Esophagus (tissue), 2 donors: ENCODE measurements around the gene CLEC2D. TPM values are rescaled to one million over a fixed set of nuclear protein-coding genes. Genes with fewer than 3 reads are reported as not detected.
"Not testable (repeated sequence)": the region's sequence is repeated elsewhere in the genome, so short reads cannot be mapped to it uniquely, and the experiment has no call there.

Source experiments
- H3K27ac ChIP-seq, 2 donors: one replicate each; pipeline ENCODE4 v1.5.1; 2013; ENCODE audit warnings: low read depth in 2 of 2, mild to moderate bottlenecking in 2 of 2, inconsistent platforms in 1 of 2, low read length in 1 of 2, moderate library complexity in 1 of 2
- H3K27me3 ChIP-seq, 2 donors: one replicate each; pipeline ENCODE4 v1.6.1; 2013; ENCODE audit warnings: low read length in 2 of 2, control low read depth in 1 of 2, mild to moderate bottlenecking in 1 of 2; ENCODE audit not compliant: insufficient read depth in 2 of 2, control insufficient read depth in 1 of 2
- H3K36me3 ChIP-seq, 2 donors: one replicate each; pipeline ENCODE4 v1.6.1; 2013; ENCODE audit warnings: low read length in 1 of 2; ENCODE audit not compliant: control insufficient read depth in 2 of 2, insufficient read depth in 2 of 2
- H3K4me1 ChIP-seq, 2 donors: one replicate each; pipeline ENCODE4 v1.6.1; 2013; ENCODE audit warnings: low read length in 1 of 2; ENCODE audit not compliant: control insufficient read depth in 2 of 2, insufficient read depth in 2 of 2
- H3K4me3 ChIP-seq, 2 donors: one replicate each; pipeline ENCODE4 v1.5.1; 2013; ENCODE audit warnings: low read length in 2 of 2, mild to moderate bottlenecking in 2 of 2, low read depth in 1 of 2, moderate library complexity in 1 of 2
- H3K9me3 ChIP-seq, 2 donors: one replicate each; pipeline ENCODE4 v1.6.1; 2013; ENCODE audit warnings: mild to moderate bottlenecking in 2 of 2, low read depth in 1 of 2, low read length in 1 of 2, moderate library complexity in 1 of 2; ENCODE audit not compliant: control insufficient read depth in 2 of 2, insufficient read depth in 1 of 2
- WGBS, 2 donors: extraction: QIAGEN DNeasy Blood & Tissue Kit; methylation state at CpG; one replicate each; pipeline ENCODE4 v1.1.7; 2013; 5-methylcytosine and 5-hydroxymethylcytosine counted together
- polyA plus RNA-seq, 2 donors: library from polyadenylated mRNA; stranded (reverse); fragments of 200-250 nt; gene quantifications; one replicate each; pipeline ENCODE4 v1.2.3, GENCODE V29; 2013
- donor health status: healthy with polysubstance abuse.
- donor health status: Bipolar disorder and iron deficiency.

Gene CLEC2D
- polyA plus RNA-seq, 2 donors: 1.8 to 5.2 TPM

DNA sequence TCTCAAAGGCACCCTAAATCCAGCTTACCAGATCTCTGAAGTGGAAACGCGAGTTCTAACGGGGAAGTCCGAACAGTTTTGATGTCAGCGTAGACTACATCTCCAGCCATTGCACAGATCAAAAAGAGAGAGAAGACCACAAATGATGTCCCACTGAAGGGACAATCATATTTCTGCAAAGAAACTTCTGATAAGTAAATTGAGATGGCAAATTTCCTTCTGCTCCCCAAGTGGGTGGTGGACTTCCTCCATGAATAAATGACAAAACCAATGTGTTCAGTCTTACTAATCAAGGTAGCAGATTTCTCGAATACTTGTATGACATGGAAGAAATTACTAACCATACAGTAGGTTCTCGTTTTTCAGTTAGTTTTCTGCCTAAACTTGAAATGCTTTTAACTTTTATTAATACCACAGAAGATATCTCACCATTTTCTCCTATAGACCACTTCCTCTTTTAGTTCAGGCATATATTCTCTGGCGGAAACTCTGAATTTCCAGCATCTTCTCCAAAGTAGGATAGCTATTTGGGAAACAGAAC is 63.5 kb downstream of the CLEC2D start, which contains the start of gene CLECL1:
Gene CLECL1 (minus strand): TSS at position 177 of the 541 bp plus-strand sequence.
- no peak within 1 kb of the TSS for H3K27ac ChIP-seq
- H3K4me3 ChIP-seq: no peak within 1 kb of the TSS
- H3K36me3 ChIP-seq: no peaks in the 10 kb centered on the region
- no peaks in the 10 kb centered on the region for H3K4me1 ChIP-seq
- WGBS, 2 donors: 74 to 75% methylated on average over 8 of the region's 8 CpGs
- no peaks in the 10 kb centered on the region for H3K9me3 ChIP-seq
- H3K27me3 ChIP-seq: no peaks in the 10 kb centered on the region

GRCh38 chr12:9735601-9736000 is 66.1 kb downstream of the CLEC2D start:
- H3K4me1 ChIP-seq: no peaks in the 10 kb centered on the region
- no peaks in the 10 kb centered on the region for H3K36me3 ChIP-seq
- H3K4me3 ChIP-seq: no peak overlapping the region
- no peaks in the 10 kb centered on the region for H3K9me3 ChIP-seq
- no peak overlapping the region for H3K27ac ChIP-seq
- H3K27me3 ChIP-seq: no peaks in the 10 kb centered on the region
- WGBS, 2 donors: 87 to 90% methylated on average over 3 of the region's 3 CpGs

- Histone ChIP-seq H3K27ac (no peak overlapping the region), H3K27me3 (no peaks in the 10 kb centered on the region), H3K36me3 (no peaks in the 10 kb centered on the region), H3K9me3 (no peaks in the 10 kb centered on the region), H3K4me1 (no peaks in the 10 kb centered on the region), H3K4me3 (no peak overlapping the region)
- WGBS, 2 donors: 36 to 37% methylated on average over 3 of the region's 3 CpGs
Observed at GRCh38 chr12:9736936-9737705, 67.6 kb downstream of the CLEC2D start.

- H3K27me3 ChIP-seq, H3K27ac ChIP-seq, H3K4me1 ChIP-seq, H3K36me3 ChIP-seq, H3K9me3 ChIP-seq, H3K4me3 ChIP-seq: not testable (repeated sequence)
- WGBS, 2 donors: 89 to 93% methylated on average over 14 of the region's 14 CpGs
Observed at GRCh38 chr12:9738905-9739304, 69.4 kb downstream of the CLEC2D start.

GRCh38 chr12:9739404-9740105 is 70.0 kb downstream of the CLEC2D start:
- peak overlapping the region; percentile 26 to 35 for H3K4me3 ChIP-seq
- H3K27me3 ChIP-seq, H3K9me3 ChIP-seq, H3K4me1 ChIP-seq, H3K36me3 ChIP-seq: not testable (repeated sequence)
- peak overlapping the region; percentile 48 to 59 for H3K27ac ChIP-seq
- 67 to 79% methylated on average over 44 to 54 of the region's 54 CpGs for WGBS, 2 donors

- H3K27me3 ChIP-seq: no peaks in the 10 kb centered on the region
- H3K9me3 ChIP-seq: no peaks in the 10 kb centered on the region
- peak overlapping the region; percentile 48 to 68 for H3K27ac ChIP-seq
- peak overlapping the region; percentile 26 to 35 for H3K4me3 ChIP-seq
- no peaks in the 10 kb centered on the region for H3K36me3 ChIP-seq
- peaks cover 0 to 2% of the 10 kb centered on the region in 2 donors for H3K4me1 ChIP-seq
- WGBS, 2 donors: 73 to 82% methylated on average over 7 of the region's 7 CpGs
Observed at GRCh38 chr12:9740106-9740750, 70.7 kb downstream of the CLEC2D start.

DNA sequence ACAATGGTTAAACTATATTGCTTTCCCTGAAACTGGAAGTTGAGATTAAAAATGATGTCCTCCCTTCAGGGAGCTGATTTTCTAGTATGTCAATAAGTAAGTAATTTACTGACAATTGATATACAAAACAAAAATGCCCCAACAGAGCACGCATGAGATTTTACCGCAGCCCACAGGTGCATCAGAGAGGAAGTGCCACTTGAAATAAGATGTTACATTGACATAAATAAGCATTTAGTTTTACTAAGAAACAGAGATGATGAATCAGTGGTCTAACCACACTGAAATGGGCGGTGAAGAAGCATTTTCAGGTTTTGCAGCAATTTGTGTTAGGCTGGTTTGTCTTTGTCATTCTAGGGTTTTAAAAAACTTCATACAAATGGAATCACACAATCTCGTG is 72.2 kb downstream of the CLEC2D start:
- no peaks in the 10 kb centered on the region for H3K36me3 ChIP-seq
- H3K27me3 ChIP-seq: no peaks in the 10 kb centered on the region
- no peak overlapping the region for H3K27ac ChIP-seq
- no peak overlapping the region for H3K4me3 ChIP-seq
- H3K4me1 ChIP-seq: peaks cover 0 to 2% of the 10 kb centered on the region in 2 donors
- no peaks in the 10 kb centered on the region for H3K9me3 ChIP-seq
- 66 to 68% methylated on average over 4 of the region's 4 CpGs for WGBS, 2 donors

GRCh38 chr12:9742661-9743060 is 73.1 kb downstream of the CLEC2D start:
- WGBS, 2 donors: 41% methylated on average over 5 of the region's 5 CpGs
- Histone ChIP-seq H3K4me1 (peaks cover 0 to 2% of the 10 kb centered on the region in 2 donors), H3K27me3 (no peaks in the 10 kb centered on the region), H3K27ac (peak overlapping the region; percentile 38 to 59), H3K36me3 (no peaks in the 10 kb centered on the region), H3K4me3 (no peak overlapping the region), H3K9me3 (no peaks in the 10 kb centered on the region)

- Histone ChIP-seq H3K36me3 (no peaks in the 10 kb centered on the region), H3K4me3 (no peak overlapping the region), H3K9me3 (no peaks in the 10 kb centered on the region), H3K27me3 (no peaks in the 10 kb centered on the region), H3K27ac (no peak overlapping the region), H3K4me1 (peaks cover 0 to 2% of the 10 kb centered on the region in 2 donors)
- 80 to 86% methylated on average over 3 of the region's 3 CpGs for WGBS, 2 donors
Observed at GRCh38 chr12:9745199-9745598, 75.7 kb downstream of the CLEC2D start.
